SIG-M5 treated with dmso at 0.1 percent for 504 hours (cell line): ENCODE measurements around the gene INKA1.
"Not testable (repeated sequence)": the region's sequence is repeated elsewhere in the genome, so short reads cannot be mapped to it uniquely, and the experiment has no call there.

Experiments
- DNase-seq: peaks from one replicate; lab custom pipeline; 2025; ENCODE audit not compliant: unreplicated experiment; lab: John Stamatoyannopoulos, UW

Gene INKA1

DNA sequence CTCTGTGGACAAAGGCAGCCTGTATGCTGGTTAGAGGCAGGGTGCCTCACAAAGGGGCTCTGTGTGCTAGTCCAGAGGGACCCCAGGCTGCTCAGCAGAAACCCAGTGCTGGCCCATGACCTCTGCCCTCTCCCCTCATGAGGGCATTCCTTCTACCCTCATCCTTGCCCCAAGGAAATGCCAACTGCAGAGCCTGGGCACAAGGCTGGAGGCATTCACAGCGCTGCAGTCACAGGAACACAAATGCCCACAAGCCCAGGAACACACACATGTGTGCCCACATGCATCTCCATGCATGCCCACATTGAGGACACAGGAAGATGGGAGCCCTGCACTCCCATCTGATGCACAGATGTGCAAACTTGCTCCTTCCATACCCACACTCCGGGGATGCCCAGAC is 3.8 kb downstream of the INKA1 start:
- no peak for DNase-seq

DNA sequence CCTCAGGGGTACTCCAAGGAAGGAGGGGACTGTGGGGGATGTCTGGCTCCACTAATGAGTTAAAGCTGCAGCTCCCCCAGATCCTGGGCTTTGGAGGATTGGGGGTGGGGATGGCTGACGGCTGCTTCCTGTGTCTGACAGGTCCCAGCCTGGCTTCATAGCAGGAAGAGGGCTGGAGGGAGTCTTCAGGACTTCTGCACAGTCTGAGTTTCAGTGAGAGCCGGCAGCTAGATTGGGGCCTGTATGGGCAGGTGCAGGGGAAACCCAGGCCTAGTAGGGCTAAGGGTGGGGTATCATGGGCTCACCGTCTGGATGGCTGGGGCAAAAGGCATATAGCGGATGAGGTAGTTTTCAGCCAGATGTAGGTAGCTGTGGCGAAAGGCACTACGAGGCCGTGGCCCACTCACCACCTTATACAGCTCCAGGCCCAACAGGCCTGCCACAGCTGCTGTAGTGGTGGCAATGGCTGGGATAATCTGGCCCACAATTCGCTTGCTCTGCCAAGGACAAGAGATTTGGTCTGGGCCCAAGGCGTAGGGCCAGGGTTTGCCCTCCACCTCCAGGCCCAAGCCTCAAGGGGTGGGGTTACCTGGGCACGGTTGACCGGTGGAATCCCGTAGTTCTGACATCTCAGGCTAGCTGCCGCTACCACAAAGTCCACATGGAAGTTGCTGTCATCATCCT is 4.5 kb downstream of the INKA1 start:
- no peak for DNase-seq

DNA sequence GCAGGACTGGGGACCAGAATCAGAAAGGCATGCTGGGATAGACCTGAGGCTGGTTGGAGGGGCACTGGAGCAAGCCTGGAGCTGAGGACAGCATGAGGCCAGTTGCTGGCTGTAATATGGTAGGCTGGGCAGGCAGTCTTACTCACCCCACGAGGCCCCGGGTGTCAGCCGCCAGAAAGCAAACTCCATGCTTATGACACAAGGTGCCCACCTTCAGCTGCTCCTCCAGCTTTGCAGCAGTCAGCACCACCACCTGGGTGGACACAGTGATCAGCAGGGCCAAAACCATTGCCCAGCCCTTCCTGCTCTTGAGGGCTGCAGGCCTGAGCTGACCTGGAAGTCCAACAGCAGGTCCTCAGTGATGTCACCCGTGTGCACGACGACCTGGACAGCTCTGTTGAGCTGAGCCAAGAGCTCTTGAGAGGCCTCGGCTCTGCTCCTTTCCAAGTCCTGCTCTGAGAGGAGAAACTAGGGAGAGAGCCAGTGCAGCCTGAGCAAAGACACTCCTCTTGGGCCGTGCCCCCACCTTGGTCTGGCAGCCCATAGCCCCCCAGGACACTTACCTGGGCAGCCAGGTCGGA is 9.9 kb downstream of the INKA1 start:
- no peak for DNase-seq

DNA sequence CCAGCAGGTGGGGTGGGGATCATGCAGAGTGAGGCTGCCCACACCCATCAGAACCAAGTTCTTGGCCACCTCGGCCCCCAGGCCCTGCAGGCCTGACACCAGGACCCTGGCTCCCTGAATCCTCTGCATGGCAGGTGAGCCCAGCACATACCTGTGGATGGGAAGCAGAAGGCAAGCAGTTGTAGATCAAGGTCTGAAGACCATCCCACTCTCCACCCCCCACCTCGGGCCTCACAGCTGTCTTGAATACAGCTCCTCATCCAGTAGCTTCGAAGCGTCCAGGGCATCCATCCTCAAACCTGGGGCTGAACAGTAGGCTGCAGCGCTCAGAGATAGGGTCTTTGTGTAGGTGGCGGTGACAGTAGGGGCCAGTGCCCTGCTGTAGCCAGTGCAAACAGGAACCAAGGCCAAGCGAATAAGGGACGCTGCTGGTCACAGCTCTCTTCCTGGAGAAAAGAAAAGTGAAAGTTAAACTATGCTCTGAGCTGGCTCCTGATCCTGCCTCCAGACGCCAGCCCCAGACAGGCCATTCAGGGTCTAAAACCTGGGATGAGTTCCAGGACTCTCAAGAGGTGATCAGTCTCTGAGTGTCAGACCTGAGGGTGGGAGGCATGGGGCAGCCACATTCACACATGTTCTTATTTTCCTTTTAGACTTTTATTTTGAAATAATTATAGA is 10.6 kb downstream of the INKA1 start, which contains the start of gene UBA7:
Gene UBA7 (minus strand): TSS at position 457 of the 678 bp plus-strand sequence. CDS start 166 bp downstream, at position 291.
- peak; percentile 6 for DNase-seq

GRCh38 chr3:49823131-49823530 is 20.1 kb downstream of the INKA1 start:
- not testable (repeated sequence) for DNase-seq

GRCh38 chr3:49826016-49826415 is 23.0 kb downstream of the INKA1 start:
- DNase-seq: no peak

DNA sequence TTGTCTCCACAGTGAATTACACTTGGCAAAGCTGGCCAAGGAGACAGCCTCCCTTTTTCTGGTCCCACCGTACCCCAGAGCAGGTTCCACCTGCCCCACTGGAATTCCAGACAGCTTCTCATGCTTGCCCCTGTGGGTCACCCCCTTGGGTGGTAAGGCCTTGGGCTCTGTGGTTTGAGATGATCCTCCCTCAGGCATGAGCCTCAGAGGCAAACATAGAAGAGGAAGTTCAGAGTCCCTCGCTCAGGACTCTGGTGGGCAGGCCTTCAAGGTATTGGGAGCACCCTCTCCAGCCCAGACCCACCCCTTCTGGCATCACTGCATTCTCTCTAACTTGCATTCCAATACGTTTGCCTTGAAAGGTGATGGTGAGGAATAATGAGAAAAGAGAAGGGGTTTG is 28.3 kb downstream of the INKA1 start:
- no peak for DNase-seq

DNA sequence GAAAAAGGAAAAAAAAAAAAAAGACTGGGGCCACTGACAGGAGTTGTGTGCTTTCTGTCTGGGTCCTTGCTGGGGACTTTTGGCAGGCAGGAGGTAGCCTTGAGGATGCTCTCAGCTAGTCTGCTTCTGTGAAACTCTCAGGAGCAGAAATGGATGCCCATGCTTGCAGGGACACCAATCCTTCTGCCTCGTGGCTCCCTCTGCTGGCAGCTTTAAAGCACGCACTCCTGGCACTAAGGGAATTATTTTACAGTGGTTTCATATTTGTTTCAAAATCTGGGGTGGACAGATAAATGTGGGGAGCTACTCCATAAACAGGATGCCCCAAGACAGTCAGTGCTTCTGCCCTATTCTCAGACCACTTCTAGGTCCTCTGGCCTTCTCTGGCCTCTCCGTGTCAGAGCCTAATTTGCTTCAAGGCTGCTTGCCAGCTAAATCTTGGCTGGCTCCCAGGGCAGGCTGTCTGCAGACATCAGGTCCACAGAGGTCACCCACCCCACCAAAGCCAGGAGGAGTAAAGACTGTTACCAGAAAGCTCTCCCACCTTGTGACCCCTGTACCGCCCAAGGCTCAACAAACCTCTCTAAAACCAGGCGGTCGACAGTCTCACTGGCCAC is 36.2 kb downstream of the INKA1 start:
- DNase-seq: peak; percentile 73

DNA sequence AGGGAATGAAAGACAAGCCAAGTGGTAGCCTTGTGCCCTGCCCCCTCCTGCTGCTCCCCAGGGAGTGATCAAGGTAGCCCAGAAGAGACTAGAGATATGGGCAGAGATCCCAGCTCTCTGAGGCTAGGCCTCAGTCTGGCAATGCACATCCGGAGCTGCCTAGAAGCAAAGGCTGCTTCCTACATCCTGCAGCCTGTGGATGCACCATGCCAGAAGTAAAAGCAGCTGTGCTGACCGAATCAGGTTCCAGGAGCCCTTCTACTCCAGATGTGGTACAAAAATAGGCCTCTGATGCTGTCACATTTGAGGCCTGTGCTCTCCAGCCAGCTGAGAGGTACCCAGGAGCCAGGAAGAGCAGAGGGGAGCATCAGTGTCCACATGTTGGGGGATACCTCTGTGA is 37.3 kb downstream of the INKA1 start:
- DNase-seq: no peak

GRCh38 chr3:49841126-49841696 is 38.1 kb downstream of the INKA1 start:
- DNase-seq: peak; percentile 18

DNA sequence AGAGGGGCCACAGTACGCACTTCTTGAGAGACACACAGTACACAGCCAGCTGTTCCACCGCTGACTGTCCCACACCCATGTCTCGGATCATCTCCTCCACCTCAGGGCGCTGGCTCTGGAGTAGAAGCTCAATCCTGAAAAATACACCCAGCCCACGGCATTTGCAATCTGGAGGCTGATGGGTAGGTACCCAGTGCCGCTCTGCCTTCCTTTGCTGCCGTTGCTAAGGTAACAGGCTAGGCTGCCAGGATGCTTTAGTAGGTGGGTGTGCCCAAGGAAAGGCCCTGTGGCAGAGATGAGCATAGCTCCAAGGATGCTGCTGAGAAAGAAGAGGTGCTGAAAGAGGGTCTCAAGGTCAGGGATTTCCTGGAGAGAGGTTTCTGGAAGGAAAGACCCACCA is 38.7 kb downstream of the INKA1 start:
- no peak for DNase-seq

DNA sequence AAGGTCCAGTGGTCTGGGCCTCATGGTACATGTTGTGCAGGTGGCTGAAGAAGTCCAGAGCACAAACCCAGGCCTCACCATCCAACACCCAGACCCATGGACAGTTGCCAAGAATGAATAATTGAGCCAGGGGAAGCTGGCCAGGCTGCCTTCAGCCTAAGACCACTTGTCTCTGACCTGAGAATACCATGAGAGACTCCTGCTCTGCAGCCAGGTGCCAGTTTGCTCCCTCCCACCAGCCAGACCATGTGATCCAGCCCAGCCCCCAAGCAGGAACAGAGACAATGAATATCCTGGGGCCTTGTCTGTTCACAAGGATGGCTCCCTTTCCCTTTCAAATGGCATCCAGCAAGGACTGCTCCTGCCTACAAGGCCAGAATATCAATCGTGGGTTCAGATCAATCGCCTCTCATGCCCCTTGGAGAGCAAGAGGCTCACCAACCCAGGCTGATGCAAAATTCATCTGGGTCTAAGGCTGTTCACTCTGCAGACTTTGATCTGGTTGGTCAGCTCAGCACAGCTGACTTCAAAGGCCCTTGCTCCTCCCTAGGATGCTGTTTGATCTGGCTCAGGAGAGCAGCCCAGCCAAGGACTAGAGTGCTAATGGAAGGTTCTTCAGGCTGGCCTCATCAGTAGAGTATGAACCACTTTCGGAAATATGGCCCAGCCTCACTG is 39.9 kb downstream of the INKA1 start:
- no peak for DNase-seq

DNA sequence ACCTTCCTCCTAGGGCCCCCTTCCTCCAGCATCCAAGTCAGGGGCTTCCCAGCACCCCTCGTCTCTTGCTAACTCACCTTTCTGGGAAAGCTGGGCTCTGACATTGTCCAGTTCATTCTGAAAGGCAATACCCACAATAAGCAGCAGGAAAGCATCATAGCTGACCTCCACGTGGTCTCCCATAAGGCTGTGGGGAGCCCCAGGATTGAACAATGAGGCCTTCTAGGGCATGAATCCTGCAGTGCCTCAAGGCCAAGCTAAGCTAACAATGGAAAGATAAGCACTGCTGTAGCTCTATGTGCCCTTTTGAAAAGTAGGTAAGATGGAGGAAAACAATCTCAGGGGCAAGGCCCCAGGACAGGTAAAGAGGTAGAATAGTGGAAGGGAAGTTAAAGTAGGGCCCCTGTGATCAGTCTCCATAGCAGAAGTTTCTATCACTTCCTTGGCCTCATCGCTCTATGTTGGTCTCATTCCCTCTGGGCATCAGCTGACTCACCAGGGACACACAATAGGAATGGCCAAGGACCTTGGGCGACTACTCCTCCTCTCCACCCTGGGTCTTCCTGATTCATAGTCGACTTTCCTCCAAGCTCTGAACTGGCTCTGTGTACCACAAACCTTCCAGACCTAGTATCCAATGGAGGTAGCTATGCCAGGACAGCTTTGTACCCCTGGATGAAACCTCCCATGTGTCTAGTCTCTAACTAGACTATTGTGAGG is 41.6 kb downstream of the INKA1 start:
- no peak for DNase-seq

- no peak for DNase-seq
Measured at GRCh38 chr3:49845694-49846093, 42.6 kb downstream of the INKA1 start.
